ENCODE results near the gene USP19.

The USP19 gene

GRCh38 chr3:49104427-49105291 lies 16.0 kb downstream of the USP19 start, which contains the start of gene QARS1:
Gene QARS1, minus strand, starts transcription at chr3:49104757. Its CDS starts 24 bp downstream, at chr3:49104733.
- peak; percentile 85 for DNase-seq (ENCODE audit: low read depth)

- DNase-seq (ENCODE audit: low read depth), result no peak
Observed at GRCh38 chr3:49104052-49104426, 16.6 kb downstream of the USP19 start.

- no peak for DNase-seq (ENCODE audit: low read depth)
Observed at GRCh38 chr3:49100046-49100615, 20.5 kb downstream of the USP19 start.

- DNase-seq (ENCODE audit: low read depth), result no peak
Observed at GRCh38 chr3:49098910-49099630, 21.6 kb downstream of the USP19 start.

- DNase-seq (ENCODE audit: low read depth), result no peak
Observed at GRCh38 chr3:49098429-49098828, 22.2 kb downstream of the USP19 start.

- peak; percentile 89 for DNase-seq (ENCODE audit: low read depth)
Observed at GRCh38 chr3:49093853-49094767, 26.5 kb downstream of the USP19 start, which contains the start of gene QRICH1. Gene QRICH1, minus strand, starts transcription at chr3:49094071. Its CDS starts 17,054 bp downstream, at chr3:49077017.

GRCh38 chr3:49092938-49093852 lies 27.4 kb downstream of the USP19 start:
- DNase-seq (ENCODE audit: low read depth), result peak; percentile 73

GRCh38 chr3:49081429-49081828 lies 39.2 kb downstream of the USP19 start:
- DNase-seq (ENCODE audit: low read depth), result no peak

- no peak for DNase-seq (ENCODE audit: low read depth)
Observed at GRCh38 chr3:49079270-49079669, 41.4 kb downstream of the USP19 start.

GRCh38 chr3:49076646-49077045 lies 44.0 kb downstream of the USP19 start:
- DNase-seq (ENCODE audit: low read depth), result no peak

GRCh38 chr3:49076116-49076515 lies 44.5 kb downstream of the USP19 start:
- DNase-seq (ENCODE audit: low read depth), result no peak
